ENCODE data around the gene PPFIA2.

Gene PPFIA2

GRCh38 chr12:81518638-81519037, 240.5 kb downstream of the PPFIA2 start:
- no peaks in the 10 kb centered on the region for H3K36me3 ChIP-seq (ENCODE audit: insufficient read depth, low read length)
- no peaks in the 10 kb centered on the region for H3K27me3 ChIP-seq (ENCODE audit: insufficient read depth, low read length)
- peaks cover 4% of the 10 kb centered on the region for H3K4me1 ChIP-seq (ENCODE audit: control insufficient read depth, insufficient read depth, low read length, unreplicated experiment)
- H3K4me3 ChIP-seq (ENCODE audit: low read depth, low read length) = no peak overlapping the region
- H3K79me2 ChIP-seq (ENCODE audit: control insufficient read depth, insufficient read depth, low read length, unreplicated experiment) = no peaks in the 10 kb centered on the region
- no peak overlapping the region for H2AFZ ChIP-seq (ENCODE audit: low read length, unreplicated experiment)
- no peak overlapping the region for H3K27ac ChIP-seq (ENCODE audit: low read depth, low read length)

DNA sequence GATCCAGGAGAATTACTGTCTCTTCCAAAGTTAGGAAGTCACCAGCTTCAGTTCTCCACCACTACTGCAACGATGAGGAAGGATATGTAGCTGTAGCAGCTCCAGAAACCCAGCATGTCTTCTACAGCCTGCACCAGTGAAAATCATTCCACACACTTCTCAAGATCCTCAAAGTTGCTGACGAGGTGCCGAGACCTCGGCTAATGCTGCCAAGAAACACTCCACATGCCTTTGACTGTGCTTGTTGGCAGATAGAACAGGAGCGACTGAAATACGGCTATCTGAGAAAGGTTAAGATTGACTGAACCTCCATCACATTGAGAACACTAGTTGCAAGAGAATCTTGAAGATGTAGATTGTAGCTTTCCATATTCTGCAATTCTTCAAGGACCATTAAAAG, 241.9 kb downstream of the PPFIA2 start:
- Histone ChIP-seq H3K4me1 (ENCODE audit: control insufficient read depth, insufficient read depth, low read length, unreplicated experiment) (peaks cover 4% of the 10 kb centered on the region), H3K4me3 (ENCODE audit: low read depth, low read length) (no peak overlapping the region), H3K27me3 (ENCODE audit: insufficient read depth, low read length) (no peaks in the 10 kb centered on the region), H2AFZ (ENCODE audit: low read length, unreplicated experiment) (no peak overlapping the region), H3K79me2 (ENCODE audit: control insufficient read depth, insufficient read depth, low read length, unreplicated experiment) (no peaks in the 10 kb centered on the region), H3K27ac (ENCODE audit: low read depth, low read length) (no peak overlapping the region), H3K36me3 (ENCODE audit: insufficient read depth, low read length) (no peaks in the 10 kb centered on the region)

DNA sequence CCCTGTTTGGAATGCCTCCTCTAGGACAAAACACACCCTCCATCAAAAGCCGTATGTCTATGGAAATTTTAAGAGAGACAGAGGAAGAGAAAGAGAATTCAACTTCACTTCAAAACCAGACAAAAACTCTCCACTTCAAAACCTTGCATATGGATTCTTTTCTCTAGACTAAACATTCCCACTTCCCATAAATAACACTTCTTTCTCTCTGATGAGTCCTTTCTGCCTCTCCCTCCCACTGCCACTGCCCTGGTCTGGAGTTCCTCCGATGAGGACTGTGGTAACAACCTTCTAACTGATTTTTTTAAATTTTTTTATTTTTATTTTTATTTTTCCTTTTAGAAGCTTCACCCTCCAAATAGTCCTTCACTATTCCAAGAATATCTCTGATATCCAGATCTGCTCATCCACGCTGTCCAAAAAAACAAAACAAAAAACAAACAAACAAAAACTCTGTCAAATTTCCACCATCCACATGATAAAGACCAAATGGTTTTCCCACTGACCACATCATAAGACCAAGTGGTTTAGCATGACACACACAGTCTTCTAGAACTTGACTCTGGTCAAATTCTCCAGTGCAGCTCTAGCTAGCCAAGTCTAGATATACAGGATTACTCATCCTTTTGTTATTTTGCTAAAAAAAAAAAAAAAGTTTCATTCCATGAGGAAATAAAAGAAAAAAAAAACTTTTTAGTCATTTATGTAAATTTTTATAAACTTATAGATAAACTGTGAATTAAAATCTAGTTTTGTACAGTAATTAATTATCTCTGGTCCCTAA, 256.0 kb downstream of the PPFIA2 start:
- H3K4me1 ChIP-seq (ENCODE audit: control insufficient read depth, insufficient read depth, low read length, unreplicated experiment) = no peaks in the 10 kb centered on the region
- H3K79me2 ChIP-seq (ENCODE audit: control insufficient read depth, insufficient read depth, low read length, unreplicated experiment) = no peaks in the 10 kb centered on the region
- H3K27ac ChIP-seq (ENCODE audit: low read depth, low read length) = no peak overlapping the region
- H3K27me3 ChIP-seq (ENCODE audit: insufficient read depth, low read length) = no peaks in the 10 kb centered on the region
- no peak overlapping the region for H2AFZ ChIP-seq (ENCODE audit: low read length, unreplicated experiment)
- no peaks in the 10 kb centered on the region for H3K36me3 ChIP-seq (ENCODE audit: insufficient read depth, low read length)
- no peak overlapping the region for H3K4me3 ChIP-seq (ENCODE audit: low read depth, low read length)

GRCh38 chr12:81500788-81501187, 258.4 kb downstream of the PPFIA2 start:
- Histone ChIP-seq H3K4me1 (ENCODE audit: control insufficient read depth, insufficient read depth, low read length, unreplicated experiment) (no peaks in the 10 kb centered on the region), H3K79me2 (ENCODE audit: control insufficient read depth, insufficient read depth, low read length, unreplicated experiment) (no peaks in the 10 kb centered on the region), H3K27me3 (ENCODE audit: insufficient read depth, low read length) (no peaks in the 10 kb centered on the region), H3K27ac (ENCODE audit: low read depth, low read length) (no peak overlapping the region), H3K36me3 (ENCODE audit: insufficient read depth, low read length) (no peaks in the 10 kb centered on the region), H3K4me3 (ENCODE audit: low read depth, low read length) (no peak overlapping the region), H2AFZ (ENCODE audit: low read length, unreplicated experiment) (no peak overlapping the region)

DNA sequence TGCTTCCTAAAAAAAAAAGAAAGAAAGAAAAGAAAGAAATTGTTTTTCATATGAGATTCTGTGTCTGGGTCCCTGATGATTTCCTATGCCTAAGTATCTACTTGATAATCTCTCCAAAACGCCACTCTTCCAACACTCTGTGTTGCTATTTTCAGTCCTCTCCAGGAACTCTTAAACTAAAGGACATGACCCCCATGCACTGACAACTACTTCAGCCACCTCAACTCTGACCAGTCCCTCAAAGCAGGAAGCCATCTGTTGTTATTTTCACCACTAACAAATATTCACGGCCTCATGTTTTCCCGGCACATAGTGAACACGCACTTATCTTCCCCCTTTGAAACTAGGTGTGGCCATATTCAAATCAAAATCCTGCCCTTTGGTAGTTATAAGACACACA, 259.3 kb downstream of the PPFIA2 start:
- Histone ChIP-seq H2AFZ (ENCODE audit: low read length, unreplicated experiment) (no peak overlapping the region), H3K4me3 (ENCODE audit: low read depth, low read length) (no peak overlapping the region), H3K36me3 (ENCODE audit: insufficient read depth, low read length) (no peaks in the 10 kb centered on the region), H3K27me3 (ENCODE audit: insufficient read depth, low read length) (no peaks in the 10 kb centered on the region), H3K79me2 (ENCODE audit: control insufficient read depth, insufficient read depth, low read length, unreplicated experiment) (no peaks in the 10 kb centered on the region), H3K4me1 (ENCODE audit: control insufficient read depth, insufficient read depth, low read length, unreplicated experiment) (no peaks in the 10 kb centered on the region), H3K27ac (ENCODE audit: low read depth, low read length) (no peak overlapping the region)

- no peaks in the 10 kb centered on the region for H3K4me1 ChIP-seq (ENCODE audit: control insufficient read depth, insufficient read depth, low read length, unreplicated experiment)
- H3K79me2 ChIP-seq (ENCODE audit: control insufficient read depth, insufficient read depth, low read length, unreplicated experiment) = no peaks in the 10 kb centered on the region
- no peaks in the 10 kb centered on the region for H3K27me3 ChIP-seq (ENCODE audit: insufficient read depth, low read length)
- H2AFZ ChIP-seq (ENCODE audit: low read length, unreplicated experiment) = no peak overlapping the region
- H3K4me3 ChIP-seq (ENCODE audit: low read depth, low read length) = no peak overlapping the region
- no peaks in the 10 kb centered on the region for H3K36me3 ChIP-seq (ENCODE audit: insufficient read depth, low read length)
- H3K27ac ChIP-seq (ENCODE audit: low read depth, low read length) = no peak overlapping the region
Observed at GRCh38 chr12:81492131-81492720, 266.9 kb downstream of the PPFIA2 start.

DNA sequence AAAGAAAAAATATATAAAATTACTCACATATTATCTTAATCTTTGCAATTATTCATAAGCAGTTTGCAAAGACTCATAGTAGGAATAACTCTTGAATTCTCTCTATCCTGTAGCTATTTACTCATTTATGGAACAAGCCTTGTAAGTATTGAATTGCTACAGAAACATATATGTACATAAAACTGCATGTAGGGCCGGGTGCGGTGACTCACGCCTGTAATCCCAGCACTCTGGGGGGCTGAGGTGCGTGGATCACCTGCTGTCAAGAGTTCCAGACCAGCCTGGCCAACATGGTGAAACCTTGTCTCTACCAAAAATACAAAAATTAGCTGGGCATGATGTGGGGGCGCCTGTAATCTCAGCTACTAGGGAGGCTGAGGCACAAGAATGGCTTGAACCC, 286.2 kb downstream of the PPFIA2 start:
- Histone ChIP-seq H3K4me1 (ENCODE audit: control insufficient read depth, insufficient read depth, low read length, unreplicated experiment) (peaks cover 2% of the 10 kb centered on the region), H3K79me2 (ENCODE audit: control insufficient read depth, insufficient read depth, low read length, unreplicated experiment) (no peaks in the 10 kb centered on the region), H3K4me3 (ENCODE audit: low read depth, low read length) (no peak overlapping the region)

DNA sequence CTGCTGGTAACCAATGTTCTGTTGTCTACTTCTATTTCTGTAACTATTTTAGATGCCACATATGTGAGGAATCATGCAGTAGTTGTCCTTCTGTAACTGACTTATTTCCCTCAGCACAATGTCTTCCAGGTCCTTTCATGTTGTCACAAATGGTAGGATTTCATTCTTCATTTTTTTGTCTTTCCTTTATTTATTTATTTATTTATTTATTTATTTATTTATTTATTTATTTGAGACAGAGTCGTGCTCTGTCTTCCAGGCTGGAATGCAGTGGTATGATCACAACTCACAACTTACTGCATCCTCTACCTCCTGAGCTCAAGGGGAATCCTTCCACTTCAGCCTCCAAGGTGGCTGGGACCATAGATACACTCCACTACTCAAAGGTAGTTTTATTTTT, 288.2 kb downstream of the PPFIA2 start:
- H2AFZ ChIP-seq (ENCODE audit: low read length, unreplicated experiment) = no peak overlapping the region
- H3K36me3 ChIP-seq (ENCODE audit: insufficient read depth, low read length) = no peaks in the 10 kb centered on the region
- H3K27me3 ChIP-seq (ENCODE audit: insufficient read depth, low read length) = no peaks in the 10 kb centered on the region
- no peak overlapping the region for H3K4me3 ChIP-seq (ENCODE audit: low read depth, low read length)
- H3K79me2 ChIP-seq (ENCODE audit: control insufficient read depth, insufficient read depth, low read length, unreplicated experiment) = no peaks in the 10 kb centered on the region
- peaks cover 4% of the 10 kb centered on the region for H3K4me1 ChIP-seq (ENCODE audit: control insufficient read depth, insufficient read depth, low read length, unreplicated experiment)
- no peak overlapping the region for H3K27ac ChIP-seq (ENCODE audit: low read depth, low read length)

More for the DNA sequence above, 286.2 kb downstream of the PPFIA2 start:
- Histone ChIP-seq H3K36me3 (ENCODE audit: insufficient read depth, low read length) (no peaks in the 10 kb centered on the region), H2AFZ (ENCODE audit: low read length, unreplicated experiment) (no peak overlapping the region), H3K27me3 (ENCODE audit: insufficient read depth, low read length) (no peaks in the 10 kb centered on the region), H3K27ac (ENCODE audit: low read depth, low read length) (no peak overlapping the region)

- H2AFZ ChIP-seq (ENCODE audit: low read length, unreplicated experiment) = peak overlapping the region; percentile 15
- H3K27ac ChIP-seq (ENCODE audit: low read depth, low read length) = no peak overlapping the region
- H3K4me3 ChIP-seq (ENCODE audit: low read depth, low read length) = no peak overlapping the region
- H3K79me2 ChIP-seq (ENCODE audit: control insufficient read depth, insufficient read depth, low read length, unreplicated experiment) = no peaks in the 10 kb centered on the region
- no peaks in the 10 kb centered on the region for H3K36me3 ChIP-seq (ENCODE audit: insufficient read depth, low read length)
- peaks cover 4% of the 10 kb centered on the region for H3K4me1 ChIP-seq (ENCODE audit: control insufficient read depth, insufficient read depth, low read length, unreplicated experiment)
- no peaks in the 10 kb centered on the region for H3K27me3 ChIP-seq (ENCODE audit: insufficient read depth, low read length)
Observed at GRCh38 chr12:81468206-81468605, 290.9 kb downstream of the PPFIA2 start.

GRCh38 chr12:81465876-81466275, 293.3 kb downstream of the PPFIA2 start:
- no peaks in the 10 kb centered on the region for H3K27me3 ChIP-seq (ENCODE audit: insufficient read depth, low read length)
- H3K4me1 ChIP-seq (ENCODE audit: control insufficient read depth, insufficient read depth, low read length, unreplicated experiment) = peaks cover 4% of the 10 kb centered on the region
- no peaks in the 10 kb centered on the region for H3K79me2 ChIP-seq (ENCODE audit: control insufficient read depth, insufficient read depth, low read length, unreplicated experiment)
- no peak overlapping the region for H3K4me3 ChIP-seq (ENCODE audit: low read depth, low read length)
- no peak overlapping the region for H3K27ac ChIP-seq (ENCODE audit: low read depth, low read length)
- no peaks in the 10 kb centered on the region for H3K36me3 ChIP-seq (ENCODE audit: insufficient read depth, low read length)
- no peak overlapping the region for H2AFZ ChIP-seq (ENCODE audit: low read length, unreplicated experiment)

- Histone ChIP-seq H3K79me2 (ENCODE audit: control insufficient read depth, insufficient read depth, low read length, unreplicated experiment) (no peaks in the 10 kb centered on the region), H3K4me3 (ENCODE audit: low read depth, low read length) (no peak overlapping the region), H3K36me3 (ENCODE audit: insufficient read depth, low read length) (no peaks in the 10 kb centered on the region), H3K27me3 (ENCODE audit: insufficient read depth, low read length) (no peaks in the 10 kb centered on the region), H3K4me1 (ENCODE audit: control insufficient read depth, insufficient read depth, low read length, unreplicated experiment) (peaks cover 4% of the 10 kb centered on the region), H2AFZ (ENCODE audit: low read length, unreplicated experiment) (no peak overlapping the region), H3K27ac (ENCODE audit: low read depth, low read length) (no peak overlapping the region)
Observed at GRCh38 chr12:81465191-81465590, 294.0 kb downstream of the PPFIA2 start.

All from ACC112 (cell line).